HG02938 (cell line): ENCODE results near the gene NECAB2.

Experiments
- ATAC-seq: cut with Tn5 transposase; IDR thresholded peaks from one replicate; pipeline ENCODE4 v1.9.1; 2021; ENCODE audit warnings: mild to moderate bottlenecking, moderate library complexity; ENCODE audit not compliant: unreplicated experiment

Gene NECAB2

GRCh38 chr16:83981799-83982198 is 13.8 kb downstream of the NECAB2 start:
- ATAC-seq: no peak

GRCh38 chr16:83983491-83983890 is 15.4 kb downstream of the NECAB2 start:
- no peak for ATAC-seq

- ATAC-seq: no peak
Observed at GRCh38 chr16:83989300-83989699, 21.3 kb downstream of the NECAB2 start.

- ATAC-seq: no peak
Observed at GRCh38 chr16:83990492-83990891, 22.4 kb downstream of the NECAB2 start.

GRCh38 chr16:83992624-83993023 is 24.6 kb downstream of the NECAB2 start:
- ATAC-seq: no peak

- no peak for ATAC-seq
Observed at GRCh38 chr16:83994087-83994486, 26.0 kb downstream of the NECAB2 start.

- no peak for ATAC-seq
Observed at GRCh38 chr16:83994703-83995102, 26.7 kb downstream of the NECAB2 start.

- no peak for ATAC-seq
Observed at GRCh38 chr16:83995754-83996153, 27.7 kb downstream of the NECAB2 start.

- ATAC-seq: no peak
Observed at GRCh38 chr16:83996481-83997252, 28.6 kb downstream of the NECAB2 start.

GRCh38 chr16:83998091-83998490 is 30.0 kb downstream of the NECAB2 start:
- ATAC-seq: no peak

GRCh38 chr16:84000989-84001642 is 33.1 kb downstream of the NECAB2 start:
- no peak for ATAC-seq

GRCh38 chr16:84001726-84002125 is 33.7 kb downstream of the NECAB2 start:
- ATAC-seq: no peak

- no peak for ATAC-seq
Observed at GRCh38 chr16:84003038-84003437, 35.0 kb downstream of the NECAB2 start.

GRCh38 chr16:84004442-84004841 is 36.4 kb downstream of the NECAB2 start:
- no peak for ATAC-seq

- no peak for ATAC-seq
Observed at GRCh38 chr16:84005391-84005790, 37.3 kb downstream of the NECAB2 start.

- ATAC-seq: no peak
Observed at GRCh38 chr16:84007520-84007919, 39.5 kb downstream of the NECAB2 start.

GRCh38 chr16:84007965-84008364 is 39.9 kb downstream of the NECAB2 start:
- no peak for ATAC-seq

GRCh38 chr16:84009282-84009681 is 41.2 kb downstream of the NECAB2 start:
- no peak for ATAC-seq

- ATAC-seq: peak; percentile 77
Observed at GRCh38 chr16:84013787-84014569, 45.9 kb downstream of the NECAB2 start.

GRCh38 chr16:84014570-84015327 is 46.7 kb downstream of the NECAB2 start:
- ATAC-seq: no peak

- no peak for ATAC-seq
Observed at GRCh38 chr16:84015399-84015798, 47.4 kb downstream of the NECAB2 start.
